COLO668 (cell line): ENCODE data around the gene SAMD4B.
"Not testable (repeated sequence)": the region's sequence is repeated elsewhere in the genome, so short reads cannot be mapped to it uniquely, and the experiment has no call there.

Experiments
- DNase-seq: peaks from one replicate; lab custom pipeline; 2025; ENCODE audit not compliant: unreplicated experiment; lab: John Stamatoyannopoulos, UW

Gene SAMD4B

GRCh38 chr19:39333507-39333906, 8.7 kb upstream of the SAMD4B start:
- DNase-seq: no peak

- DNase-seq: no peak
These were observed 7.7 kb upstream of the SAMD4B start for GRCh38 chr19:39334444-39334976.

DNA sequence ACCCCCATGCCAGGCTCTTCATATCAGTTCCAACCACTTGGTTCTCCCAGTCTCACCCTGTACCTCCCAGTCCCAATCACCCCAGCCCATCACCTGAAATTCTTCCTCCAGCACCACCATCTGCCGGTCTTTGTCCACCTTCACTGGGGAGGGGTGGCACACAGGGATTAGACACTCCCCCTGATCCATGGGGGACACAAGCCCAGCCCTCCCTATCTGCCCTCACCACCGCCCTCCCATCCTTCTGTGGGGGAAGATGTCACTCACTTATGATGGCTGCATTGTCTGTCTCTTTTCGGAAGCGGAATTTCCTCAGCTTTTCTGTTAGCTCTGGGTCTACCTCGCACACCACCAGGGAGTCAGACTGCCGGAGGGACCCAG, 7.1 kb upstream of the SAMD4B start:
- no peak for DNase-seq

GRCh38 chr19:39336483-39336882, 5.7 kb upstream of the SAMD4B start:
- DNase-seq: no peak

DNA sequence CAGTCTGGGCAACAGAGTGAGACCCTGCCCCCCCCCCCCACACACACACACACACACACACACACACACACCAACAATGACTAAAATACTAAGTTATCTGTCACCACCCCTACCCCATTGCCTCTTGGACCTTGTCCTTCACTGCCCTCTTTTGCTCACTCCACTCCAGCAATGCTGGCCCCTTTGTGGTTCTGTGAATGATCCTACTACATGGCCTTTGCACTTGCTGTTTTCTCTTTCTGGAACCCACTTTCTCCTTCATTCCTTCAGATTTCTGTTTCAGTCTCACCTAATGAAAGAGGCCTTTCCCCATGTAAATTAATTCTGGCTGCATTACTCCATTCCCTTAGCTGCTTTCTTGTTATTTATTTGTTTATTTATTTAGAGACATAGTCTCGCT, 2.5 kb upstream of the SAMD4B start:
- no peak for DNase-seq

- DNase-seq: not testable (repeated sequence)
These were observed 2.1 kb upstream of the SAMD4B start for GRCh38 chr19:39340156-39340555.

GRCh38 chr19:39341129-39341718, 997 bp upstream of the SAMD4B start:
- peak; percentile 17 for DNase-seq

- no peak for DNase-seq
These were observed 555 bp downstream of the SAMD4B start for GRCh38 chr19:39342647-39343305.

DNA sequence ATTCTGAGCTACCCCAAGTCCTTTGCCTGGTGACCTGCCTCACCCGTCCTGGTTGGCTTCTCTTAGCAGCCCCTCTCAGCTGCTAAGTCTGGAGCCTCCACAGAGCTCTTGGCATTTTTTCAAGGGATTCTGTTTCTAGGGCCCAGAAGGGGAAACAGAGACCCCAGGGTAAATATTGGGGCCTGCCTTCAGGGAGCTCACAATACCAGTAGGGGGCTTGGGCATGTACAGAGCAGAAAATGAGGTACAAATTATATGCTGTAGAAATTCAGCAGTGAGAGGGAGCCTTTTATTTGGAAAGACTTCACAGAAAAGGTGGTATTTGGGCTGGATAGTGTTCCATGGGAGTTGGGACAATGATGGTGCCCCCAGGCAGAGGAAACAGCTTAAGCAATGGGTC, 3.7 kb downstream of the SAMD4B start:
- DNase-seq: no peak

GRCh38 chr19:39347332-39348164, 5.3 kb downstream of the SAMD4B start:
- DNase-seq: no peak

DNA sequence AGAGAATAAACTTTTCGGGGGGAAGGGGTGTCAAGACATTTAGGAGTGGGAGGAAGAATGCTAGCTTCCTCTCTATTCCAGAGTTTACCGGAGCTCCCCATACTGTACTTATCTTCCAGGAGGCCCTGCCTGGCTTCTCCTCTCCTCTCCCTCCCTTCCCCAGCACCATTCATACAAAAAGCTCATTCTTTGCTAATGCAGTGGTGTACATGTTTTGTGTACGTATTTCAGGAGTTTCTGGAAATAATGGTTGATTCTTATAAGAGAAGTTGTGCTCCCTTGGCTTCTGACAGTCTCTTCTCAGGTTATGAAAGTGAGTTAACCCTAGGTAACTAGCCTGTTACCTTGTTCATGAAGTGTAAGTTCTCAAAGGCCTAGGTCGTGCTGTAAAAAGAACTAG, 7.1 kb downstream of the SAMD4B start:
- DNase-seq: no peak

DNA sequence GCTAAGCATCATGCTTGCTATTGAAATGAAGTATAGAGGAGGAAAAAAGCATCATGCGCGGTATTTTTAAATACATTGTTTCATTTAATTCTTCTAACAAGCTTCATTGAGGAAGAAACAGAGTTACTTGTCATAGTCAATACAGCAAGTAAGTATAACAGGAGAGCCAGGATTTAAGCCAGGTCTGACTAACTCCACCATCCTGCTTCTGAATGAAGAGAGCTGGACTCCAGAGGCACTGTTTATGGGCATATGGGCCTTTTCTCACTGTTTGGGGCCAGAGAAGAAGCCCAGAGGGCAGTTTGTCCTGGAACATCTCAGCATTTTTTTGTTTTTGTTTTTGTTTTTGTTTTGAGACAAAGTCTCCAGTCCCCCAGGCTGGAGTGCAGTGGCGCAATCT, 7.9 kb downstream of the SAMD4B start:
- DNase-seq: no peak

GRCh38 chr19:39351537-39352064, 9.4 kb downstream of the SAMD4B start:
- no peak for DNase-seq

GRCh38 chr19:39352381-39353255, 10.4 kb downstream of the SAMD4B start:
- DNase-seq: no peak

DNA sequence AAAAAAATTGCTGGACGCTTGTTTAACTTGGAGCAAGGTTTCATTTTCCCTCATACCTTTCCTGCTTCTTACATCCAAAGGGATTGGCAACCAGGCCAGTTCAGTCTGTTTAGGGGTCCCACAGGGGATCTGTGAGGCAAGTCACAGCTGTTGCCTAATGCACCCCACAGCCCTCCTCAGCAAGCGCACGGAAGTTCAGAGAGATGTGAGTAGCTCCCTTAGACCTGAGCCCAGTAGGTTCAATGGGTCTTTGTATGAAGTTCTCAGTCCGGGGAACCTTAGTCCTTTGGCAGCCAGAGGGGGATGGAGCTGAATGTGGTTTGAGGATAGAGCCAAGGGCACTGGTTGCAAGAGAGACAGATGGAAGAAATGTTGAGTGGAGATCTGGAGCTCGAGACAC, 13.0 kb downstream of the SAMD4B start:
- no peak for DNase-seq

- no peak for DNase-seq
These were observed 13.9 kb downstream of the SAMD4B start for GRCh38 chr19:39356073-39356472.

DNA sequence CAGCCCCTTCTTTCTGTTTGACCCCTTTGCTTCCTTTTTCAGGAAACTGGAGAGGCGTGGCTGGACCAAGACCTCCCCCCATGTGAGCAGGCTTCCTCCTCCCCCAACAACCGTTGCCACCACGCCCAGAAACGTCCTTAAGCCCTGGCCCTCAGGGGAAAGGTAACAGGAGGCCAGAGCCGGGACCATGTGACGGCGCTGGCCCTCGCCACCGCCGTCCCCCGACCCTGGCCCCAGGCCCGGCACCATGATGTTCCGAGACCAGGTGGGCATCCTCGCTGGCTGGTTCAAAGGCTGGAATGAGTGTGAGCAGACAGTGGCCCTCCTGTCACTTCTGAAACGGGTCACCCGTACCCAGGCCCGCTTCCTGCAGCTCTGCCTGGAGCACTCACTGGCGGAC, 14.4 kb downstream of the SAMD4B start:
- DNase-seq: no peak

GRCh38 chr19:39359026-39359425, 16.8 kb downstream of the SAMD4B start:
- no peak for DNase-seq

DNA sequence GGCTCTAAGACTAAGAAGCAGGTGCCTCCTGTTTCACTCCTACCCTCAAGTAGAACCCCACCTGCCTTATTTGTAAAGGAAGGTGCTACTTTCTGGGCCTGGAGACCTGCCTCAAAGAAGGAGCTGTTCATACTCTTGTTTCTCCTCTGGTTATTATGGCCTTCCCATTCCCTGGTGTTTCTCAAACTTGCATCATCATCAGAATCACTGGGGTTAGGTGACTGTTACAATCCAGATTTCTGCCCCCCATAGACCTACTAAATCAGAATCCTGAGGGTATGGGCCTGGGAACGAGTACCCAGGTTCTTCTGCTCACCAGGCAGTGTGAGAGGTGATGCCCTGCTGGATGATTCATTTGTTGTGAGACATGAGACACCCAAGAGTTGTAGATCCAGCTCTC, 18.4 kb downstream of the SAMD4B start:
- DNase-seq: no peak

- no peak for DNase-seq
These were observed 20.7 kb downstream of the SAMD4B start for GRCh38 chr19:39362682-39363657.
